Measurements from ENCODE around the gene ZBTB8A.
A peak's percentile ranks its signal among the peaks of the same experiment; 100 is the strongest.
"Not testable (repeated sequence)": the region's sequence is repeated elsewhere in the genome, so short reads cannot be mapped to it uniquely, and the experiment has no call there.

Gene ZBTB8A

GRCh38 chr1:32622806-32623681 is 83.8 kb downstream of the ZBTB8A start:
- DNase-seq = no peak

- no peak for DNase-seq
These were observed 84.5 kb downstream of the ZBTB8A start for GRCh38 chr1:32623775-32624174.

- no peak for DNase-seq
These were observed 86.9 kb downstream of the ZBTB8A start for GRCh38 chr1:32626176-32626575.

- no peak for DNase-seq
These were observed 88.5 kb downstream of the ZBTB8A start for GRCh38 chr1:32627596-32628162.

- DNase-seq = not testable (repeated sequence)
These were observed 90.9 kb downstream of the ZBTB8A start for GRCh38 chr1:32630173-32630572.

- no peak for DNase-seq
These were observed 93.6 kb downstream of the ZBTB8A start for GRCh38 chr1:32632829-32633228.

- no peak for DNase-seq
These were observed 96.5 kb downstream of the ZBTB8A start for GRCh38 chr1:32635508-32636277.

GRCh38 chr1:32636914-32637645 is 97.9 kb downstream of the ZBTB8A start:
- DNase-seq = no peak

GRCh38 chr1:32639489-32640075 is 100.4 kb downstream of the ZBTB8A start:
- DNase-seq = no peak

- not testable (repeated sequence) for DNase-seq
These were observed 103.1 kb downstream of the ZBTB8A start for GRCh38 chr1:32642292-32642827.

- DNase-seq = no peak
These were observed 105.2 kb downstream of the ZBTB8A start for GRCh38 chr1:32644426-32644825.

- DNase-seq = no peak
These were observed 108.3 kb downstream of the ZBTB8A start for GRCh38 chr1:32647308-32648134.

GRCh38 chr1:32650248-32650751 is 111.1 kb downstream of the ZBTB8A start, which contains the start of gene ZBTB8OS:
Gene ZBTB8OS, minus strand, starts transcription at chr1:32650550. Its CDS starts 21 bp downstream, at chr1:32650529.
- peak; percentile 82 for DNase-seq

GRCh38 chr1:32650752-32651460 is 111.7 kb downstream of the ZBTB8A start, which contains the start of gene RBBP4:
Gene RBBP4, plus strand, starts transcription at chr1:32651208. Its CDS starts 99 bp downstream, at chr1:32651307.
- peak; percentile 92 for DNase-seq

GRCh38 chr1:32651461-32652073 is 112.3 kb downstream of the ZBTB8A start:
- no peak for DNase-seq

- no peak for DNase-seq
These were observed 113.2 kb downstream of the ZBTB8A start for GRCh38 chr1:32652244-32652962.

Data from SHP77 treated with DMSO at 0.1 percent for 48 hours (cell line).